ENCODE data around the gene RASSF7.
"Not testable (repeated sequence)": the region's sequence is repeated elsewhere in the genome, so short reads cannot be mapped to it uniquely, and the experiment has no call there.

Gene RASSF7, protein sequence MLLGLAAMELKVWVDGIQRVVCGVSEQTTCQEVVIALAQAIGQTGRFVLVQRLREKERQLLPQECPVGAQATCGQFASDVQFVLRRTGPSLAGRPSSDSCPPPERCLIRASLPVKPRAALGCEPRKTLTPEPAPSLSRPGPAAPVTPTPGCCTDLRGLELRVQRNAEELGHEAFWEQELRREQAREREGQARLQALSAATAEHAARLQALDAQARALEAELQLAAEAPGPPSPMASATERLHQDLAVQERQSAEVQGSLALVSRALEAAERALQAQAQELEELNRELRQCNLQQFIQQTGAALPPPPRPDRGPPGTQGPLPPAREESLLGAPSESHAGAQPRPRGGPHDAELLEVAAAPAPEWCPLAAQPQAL

DNA sequence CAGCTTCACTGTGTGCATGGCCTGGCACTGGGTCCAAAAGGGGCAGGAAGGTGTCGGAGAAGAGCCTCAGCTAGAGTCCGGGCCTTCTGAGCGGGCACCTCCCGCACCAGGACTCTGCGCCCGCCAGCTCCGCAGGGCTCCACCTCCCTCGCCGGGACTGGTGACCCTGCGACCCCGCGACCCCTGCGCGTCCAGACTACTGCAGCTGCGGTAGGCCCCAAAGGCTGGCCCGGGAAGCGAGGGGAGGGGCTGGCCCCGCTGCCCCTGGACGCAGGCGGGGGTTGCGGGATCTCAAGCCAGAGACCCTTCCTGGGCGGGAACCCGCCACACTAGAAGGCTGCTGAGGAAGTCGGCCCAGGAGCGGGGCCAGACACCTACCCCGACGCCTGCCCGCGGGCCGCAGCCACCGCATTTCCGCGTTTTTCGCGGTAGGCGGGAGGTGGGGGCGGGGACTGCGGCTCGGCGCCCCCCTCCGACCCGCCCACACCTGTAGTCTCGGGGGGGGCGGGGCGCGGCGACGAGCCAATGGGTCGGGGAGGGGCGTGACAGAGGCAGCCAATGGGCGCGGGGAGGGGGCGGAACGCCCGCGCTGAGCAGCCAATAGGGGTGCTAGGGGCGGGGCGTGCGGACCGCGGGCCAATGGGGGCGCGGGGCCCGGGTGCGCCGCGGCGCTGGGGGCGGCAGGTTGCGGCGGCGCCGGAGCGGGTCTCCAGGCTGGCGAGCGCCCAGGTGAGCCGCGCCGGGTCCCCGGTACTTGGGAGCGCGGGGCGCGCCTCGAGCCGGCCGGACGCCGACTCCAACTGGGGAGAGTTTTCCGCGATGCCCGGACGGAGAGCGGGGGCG, at the start of gene RASSF7, which contains the start of gene LMNTD2:
RASSF7 (plus strand) TSS at position 666 of the 843 bp plus-strand sequence. CDS start 799 bp downstream, outside the sequence.
LMNTD2 (minus strand) TSS at position 434 of the 843 bp plus-strand sequence; CDS start at position 412, 22 bp downstream.
- DNase-seq = peak; percentile 93

DNA sequence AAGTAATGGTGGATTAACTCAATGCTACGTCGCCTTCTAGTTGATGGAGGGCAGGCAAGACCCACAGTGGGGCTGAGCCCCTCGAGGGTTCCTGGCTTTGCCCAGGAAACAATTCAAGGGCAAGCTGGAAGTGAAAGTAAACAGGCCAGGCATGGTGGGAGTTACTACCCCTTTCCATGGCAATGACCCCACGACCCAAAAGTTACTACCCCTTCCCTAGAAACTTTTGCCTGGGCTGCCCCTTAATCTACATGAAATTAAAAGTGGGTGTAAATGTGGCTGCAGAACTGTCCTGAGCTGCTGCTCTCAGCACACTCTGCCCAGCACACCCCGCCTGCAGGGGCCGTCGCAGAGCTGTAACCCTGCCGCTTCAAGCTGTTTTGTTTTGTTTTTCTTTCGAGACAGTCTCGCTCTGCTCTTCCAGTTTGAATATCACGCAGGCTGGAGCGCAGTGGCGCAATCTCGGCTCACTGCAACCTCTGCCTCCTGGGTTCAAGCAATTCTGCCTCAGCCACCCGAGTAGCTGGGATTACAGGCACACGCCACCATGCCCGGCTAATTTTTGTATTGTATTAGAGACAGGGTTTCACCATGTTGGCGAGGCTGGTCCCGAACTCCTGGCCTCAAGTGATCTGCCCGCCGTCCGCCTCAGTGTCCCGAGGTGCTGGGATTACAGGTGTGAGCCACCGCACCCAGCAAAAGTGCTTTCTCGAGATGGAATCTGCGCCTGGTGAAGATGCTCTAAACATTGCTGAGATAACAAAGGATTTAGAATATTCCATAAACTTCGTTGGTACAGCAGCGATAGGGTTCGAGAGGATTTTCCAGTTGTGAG, 47.8 kb upstream of the RASSF7 start:
- no peak for DNase-seq

DNA sequence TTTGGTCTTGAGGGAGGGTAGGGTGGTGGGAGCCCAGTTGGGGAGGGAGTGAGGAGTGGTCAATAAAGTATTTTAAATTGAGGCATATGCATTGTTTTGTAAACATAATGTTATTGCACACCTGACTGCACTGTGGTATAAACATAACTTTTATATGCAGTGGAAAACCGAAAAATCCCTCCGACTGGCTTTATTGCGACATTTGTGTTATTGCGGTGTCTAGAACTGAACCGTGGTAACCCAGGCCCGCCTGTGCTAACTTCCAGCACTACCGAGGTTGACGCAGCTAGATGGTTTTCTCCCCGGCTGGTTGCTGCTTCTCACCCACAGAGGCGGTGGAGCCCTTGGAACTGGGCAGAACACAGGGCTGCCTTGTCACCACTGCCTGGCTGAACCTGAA, 46.2 kb upstream of the RASSF7 start:
- no peak for DNase-seq

DNA sequence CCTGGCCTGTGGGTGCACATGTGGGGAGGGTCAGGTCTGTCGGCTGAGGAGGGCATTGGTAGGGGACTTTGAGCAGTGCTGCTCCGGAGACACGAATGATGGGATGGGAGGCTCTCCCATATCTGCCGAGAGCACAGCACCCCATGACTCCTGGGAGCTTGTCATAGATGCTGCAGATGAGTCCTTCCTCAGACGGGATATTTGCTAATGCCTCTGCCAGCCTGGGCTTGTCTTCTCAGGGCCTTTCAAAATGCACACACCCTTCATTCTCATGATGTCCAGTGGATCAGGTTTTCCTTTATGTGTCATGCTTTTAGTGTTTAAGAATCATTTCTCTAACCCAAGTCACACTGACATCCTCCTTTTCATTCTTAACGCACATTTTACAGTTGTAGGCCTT, 45.6 kb upstream of the RASSF7 start:
- DNase-seq = no peak

DNA sequence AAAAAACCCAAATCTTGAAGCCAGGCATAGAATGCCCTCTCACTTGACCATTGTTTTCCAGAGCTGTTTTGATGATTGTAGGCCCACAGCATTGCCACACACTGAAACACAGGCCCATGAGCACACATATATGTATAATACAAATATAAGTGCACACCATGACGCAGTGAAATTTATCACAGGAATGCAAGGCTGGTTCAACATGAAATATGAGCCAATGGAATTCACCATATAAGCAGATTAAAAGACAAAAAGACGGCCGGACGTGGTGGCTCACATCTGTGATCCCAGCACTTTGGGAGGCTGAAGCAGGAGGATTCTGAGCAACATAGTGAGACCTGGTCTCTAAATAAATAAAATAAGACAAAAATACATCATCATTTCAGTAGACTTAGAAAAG, 44.4 kb upstream of the RASSF7 start:
- DNase-seq = no peak

DNA sequence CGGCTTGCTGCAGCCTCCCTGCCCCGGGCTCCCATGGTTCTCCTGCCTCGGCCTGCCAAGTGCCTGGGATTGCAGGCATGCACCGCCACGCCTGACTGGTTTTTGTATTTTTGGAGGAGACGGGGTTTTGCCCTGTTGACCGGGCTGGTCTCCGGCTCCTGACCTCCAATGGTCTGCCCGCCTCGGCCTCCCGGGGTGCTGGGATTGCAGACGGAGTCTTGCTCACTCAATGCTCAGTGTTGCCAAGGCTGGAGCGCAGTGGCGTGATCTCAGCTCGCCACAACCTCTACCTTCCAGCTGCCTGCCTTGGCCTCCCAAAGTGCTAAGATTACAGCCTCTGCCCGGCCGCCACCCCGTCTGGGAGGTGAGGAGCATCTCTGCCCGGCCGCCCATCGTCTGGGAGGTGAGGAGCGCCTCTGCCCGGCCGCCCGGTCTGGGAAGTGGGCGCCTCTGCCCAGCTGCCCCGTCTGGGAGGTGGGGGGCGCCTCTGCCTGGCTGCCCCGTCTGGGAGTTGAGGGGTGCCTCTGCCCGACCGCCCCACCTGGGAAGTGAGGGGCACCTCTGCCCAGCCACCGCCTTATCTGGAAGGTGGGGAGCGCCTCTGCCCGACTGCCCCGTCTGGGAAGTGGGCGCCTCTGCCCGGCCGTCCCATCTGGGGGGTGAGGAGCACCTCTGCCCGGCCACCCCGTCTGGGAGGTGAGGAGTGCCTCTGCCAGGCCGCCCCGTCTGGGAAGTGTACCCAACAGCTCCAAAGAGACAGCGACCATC, 43.7 kb upstream of the RASSF7 start:
- DNase-seq = not testable (repeated sequence)

DNA sequence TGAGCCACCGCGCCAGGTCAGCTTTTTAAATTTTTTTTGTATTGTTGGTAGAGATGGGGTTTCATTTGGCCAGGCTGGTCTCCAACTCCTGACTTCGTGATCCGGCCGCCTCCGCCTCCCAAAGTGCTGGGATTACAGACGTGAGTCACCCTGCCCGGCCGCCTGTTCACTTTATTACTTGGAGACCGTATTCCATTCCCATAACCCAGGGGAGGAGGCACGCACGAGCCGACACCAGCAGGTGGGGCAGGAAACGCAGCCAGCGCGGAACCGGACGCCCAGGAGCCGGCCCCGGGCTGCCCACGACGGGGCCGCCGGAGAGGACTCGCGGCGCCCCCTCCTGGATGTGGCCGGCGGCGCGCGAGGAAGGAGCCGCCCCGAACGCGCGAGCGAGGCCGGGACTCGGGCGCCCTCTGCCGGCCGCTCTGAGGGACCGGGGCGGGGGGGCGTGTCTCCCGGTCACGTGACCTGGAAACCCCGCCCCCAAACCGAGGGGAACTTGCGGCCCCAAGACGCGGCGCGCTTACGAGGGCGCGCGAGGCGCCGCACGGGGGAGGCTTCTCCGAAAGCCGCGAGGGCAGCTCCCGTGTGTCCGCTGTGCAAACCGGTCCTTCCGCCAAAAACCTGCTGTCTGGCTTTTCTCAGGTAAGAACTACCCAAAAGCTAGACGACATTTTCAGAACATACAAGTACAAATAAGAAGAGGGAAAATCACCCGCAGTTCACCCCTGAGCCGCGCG, 42.1 kb upstream of the RASSF7 start:
- DNase-seq = peak; percentile 86

DNA sequence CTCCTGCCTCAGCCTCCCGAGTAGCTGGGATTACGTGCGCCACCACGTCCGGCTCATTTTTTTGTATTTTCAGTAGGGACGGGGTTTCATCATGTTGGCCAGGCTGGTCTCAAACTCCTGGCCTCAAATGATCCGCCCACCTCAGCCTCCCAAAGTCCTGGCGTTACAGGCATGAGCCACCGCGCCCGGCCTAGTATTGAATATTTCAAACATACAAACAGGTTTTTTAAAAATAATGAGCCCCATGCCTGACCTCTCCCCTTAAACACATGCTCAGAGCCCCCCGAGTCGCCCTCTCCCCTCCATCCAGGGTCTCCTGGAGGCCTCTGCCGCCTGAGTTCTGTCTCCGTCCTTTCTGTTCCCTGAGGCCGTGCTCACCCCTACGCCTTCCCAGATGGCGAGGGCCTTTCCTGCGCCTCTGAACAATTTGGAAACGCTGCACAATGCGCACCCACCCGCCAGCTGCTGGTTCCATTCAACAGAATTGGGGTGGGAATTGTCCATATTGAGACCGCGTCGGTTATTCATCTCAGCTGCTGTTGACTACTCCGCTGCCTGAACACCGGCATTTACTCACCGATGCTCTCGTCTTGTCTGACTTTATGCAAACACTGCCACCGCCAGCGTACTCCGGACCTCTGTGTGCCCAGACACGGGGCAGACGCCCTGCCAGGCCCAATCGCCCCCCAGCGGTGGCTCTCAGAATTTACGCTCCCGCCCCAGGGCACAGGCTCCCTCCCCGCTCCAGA, 40.2 kb upstream of the RASSF7 start:
- no peak for DNase-seq

DNA sequence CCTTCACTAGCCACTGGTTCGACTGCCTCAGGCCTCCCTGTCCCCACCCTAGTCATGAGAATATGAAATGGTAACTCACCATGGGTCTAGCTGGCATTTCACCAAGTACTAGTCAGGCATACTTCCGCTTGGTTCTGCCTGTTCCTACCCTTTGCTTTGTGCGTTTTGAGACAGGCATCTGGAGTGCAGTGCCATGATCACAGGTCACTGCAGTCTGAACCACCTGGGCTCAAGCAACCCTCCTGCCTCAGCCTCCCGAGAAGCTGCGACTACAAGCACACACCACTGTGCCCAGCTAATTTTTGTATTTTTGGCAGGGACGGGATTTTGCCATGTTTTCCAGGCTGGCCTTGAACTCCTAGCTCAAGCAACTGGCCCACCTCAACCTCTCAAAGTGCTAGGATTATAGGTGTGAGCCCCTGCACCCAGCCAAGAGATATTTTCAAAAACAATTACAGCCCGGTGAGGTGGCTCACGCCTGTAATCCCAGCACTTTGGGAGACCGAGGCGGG, 39.5 kb upstream of the RASSF7 start:
- no peak for DNase-seq

DNA sequence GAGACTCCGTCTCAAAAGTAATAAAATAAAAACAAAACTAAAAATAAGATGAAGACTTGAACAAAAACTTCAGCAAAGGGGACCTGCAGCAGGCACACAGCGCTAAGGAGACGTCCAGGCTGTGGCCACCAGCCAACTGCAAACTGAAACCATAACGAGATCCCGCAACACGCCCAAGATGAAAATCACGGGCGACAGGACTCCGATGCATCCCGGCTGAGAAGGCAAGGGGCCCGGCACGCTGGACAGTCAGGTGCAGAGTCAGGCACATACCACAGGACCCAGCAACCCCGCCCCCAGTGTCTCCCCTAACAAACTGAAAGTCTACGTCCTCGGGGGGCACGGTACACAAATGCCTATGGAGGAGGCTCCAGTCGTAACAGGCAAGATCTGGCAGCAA, 34.6 kb upstream of the RASSF7 start:
- no peak for DNase-seq

DNA sequence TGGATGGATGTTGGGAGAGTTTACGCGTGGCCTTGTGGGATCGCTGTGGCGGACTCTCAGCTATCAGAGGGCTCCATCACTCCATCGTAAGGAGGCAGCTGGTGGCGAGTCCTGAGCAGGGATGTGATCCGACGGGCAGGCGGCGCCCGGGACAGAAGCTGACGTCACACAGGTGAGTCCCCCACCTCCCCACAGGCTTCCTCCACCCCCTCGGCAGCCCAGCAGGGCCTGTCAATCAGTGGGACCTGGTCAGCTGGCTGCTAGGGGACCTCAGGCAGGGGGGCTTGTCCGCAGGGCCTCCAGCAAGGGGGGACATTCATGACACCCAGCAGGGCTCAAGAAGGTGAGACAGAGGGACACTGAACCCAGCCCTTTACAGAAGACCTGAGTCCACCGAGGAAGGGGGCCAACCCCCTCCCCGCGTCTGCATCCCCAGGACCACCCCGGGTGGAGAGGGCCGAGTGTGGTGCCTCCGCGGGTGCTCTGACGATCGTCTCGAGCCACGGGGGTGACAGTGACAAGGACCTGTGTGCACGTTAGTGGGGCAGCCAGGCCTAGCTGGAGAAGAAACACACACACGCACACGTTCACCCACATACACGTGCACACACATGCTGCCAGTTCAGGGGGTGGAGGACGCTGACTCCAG, 32.5 kb upstream of the RASSF7 start:
- no peak for DNase-seq

DNA sequence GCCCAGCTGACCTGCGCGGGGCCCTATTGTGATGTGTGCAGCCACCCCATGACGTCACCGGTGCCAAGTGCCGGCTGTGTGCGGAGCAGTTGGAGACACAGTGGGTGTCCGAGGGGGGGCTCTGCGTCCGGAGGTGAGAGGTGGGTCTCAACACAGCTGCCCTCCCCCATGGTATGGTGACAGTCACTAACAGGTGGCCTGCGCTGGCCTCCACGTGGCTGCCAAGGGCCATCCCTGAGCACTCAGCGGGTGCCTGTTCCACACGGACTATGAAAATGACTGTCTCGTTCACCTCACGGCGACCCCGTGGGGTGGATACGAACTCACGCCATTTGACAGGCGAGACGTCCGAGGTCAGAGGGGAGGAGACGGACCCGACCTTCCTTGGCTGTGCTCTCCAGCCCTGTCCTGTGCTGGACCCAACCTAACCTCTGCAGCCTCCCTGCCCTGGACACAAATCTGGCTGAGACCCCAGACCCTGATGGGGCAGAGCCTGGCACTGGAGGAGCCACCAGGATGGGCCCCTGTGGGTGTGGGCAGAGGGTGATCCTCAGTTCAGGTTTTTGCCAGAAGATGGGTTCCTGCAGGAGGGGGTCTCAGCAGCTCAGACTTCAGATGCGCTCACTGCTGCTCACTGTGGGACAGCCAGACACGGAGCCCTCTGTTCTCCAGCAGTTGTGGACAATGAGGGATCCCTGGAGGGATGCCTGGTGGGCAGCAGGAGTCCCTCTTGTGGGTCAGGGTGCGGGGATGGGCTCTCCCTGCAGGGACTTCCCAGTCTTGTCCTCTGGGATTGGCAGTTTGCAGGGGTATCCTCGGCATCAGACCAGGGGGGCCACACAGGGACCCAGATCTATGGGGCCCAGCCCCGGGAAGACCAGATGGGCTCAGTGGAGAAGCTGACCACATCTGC, 31.7 kb upstream of the RASSF7 start:
- DNase-seq = no peak

DNA sequence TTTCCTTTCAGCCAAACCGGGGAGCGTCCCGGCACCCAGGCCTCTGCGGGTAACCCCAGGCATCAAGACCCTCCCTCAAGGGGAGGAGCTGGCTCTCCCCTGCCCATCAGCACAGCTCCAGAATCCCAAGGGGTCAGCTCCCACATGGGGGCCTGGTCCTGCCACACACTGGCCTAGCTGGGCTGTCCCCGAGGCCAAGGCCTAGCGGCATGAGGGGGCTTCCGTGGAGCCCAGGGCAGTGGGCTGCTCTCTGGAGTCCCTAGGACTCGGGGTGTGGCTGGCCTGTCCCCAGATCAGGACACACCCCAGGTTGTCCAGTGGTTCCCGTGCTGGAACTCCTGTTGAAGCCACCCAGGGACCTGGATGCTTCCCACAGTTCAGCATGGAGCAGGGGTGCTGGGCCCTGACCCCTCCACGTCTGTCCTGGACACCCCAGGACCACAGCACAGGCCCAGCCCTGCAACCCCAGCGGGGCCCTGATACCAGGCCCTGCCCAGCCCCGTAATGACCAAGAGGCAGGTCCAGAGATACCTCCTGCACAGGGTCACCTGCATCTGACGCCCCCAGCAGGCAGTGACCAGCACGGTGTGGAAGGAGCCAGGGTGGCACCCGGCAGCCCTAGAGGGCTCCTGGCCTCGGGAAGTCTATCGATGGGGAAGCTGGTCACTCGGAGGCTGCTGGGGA, 30.9 kb upstream of the RASSF7 start:
- no peak for DNase-seq

DNA sequence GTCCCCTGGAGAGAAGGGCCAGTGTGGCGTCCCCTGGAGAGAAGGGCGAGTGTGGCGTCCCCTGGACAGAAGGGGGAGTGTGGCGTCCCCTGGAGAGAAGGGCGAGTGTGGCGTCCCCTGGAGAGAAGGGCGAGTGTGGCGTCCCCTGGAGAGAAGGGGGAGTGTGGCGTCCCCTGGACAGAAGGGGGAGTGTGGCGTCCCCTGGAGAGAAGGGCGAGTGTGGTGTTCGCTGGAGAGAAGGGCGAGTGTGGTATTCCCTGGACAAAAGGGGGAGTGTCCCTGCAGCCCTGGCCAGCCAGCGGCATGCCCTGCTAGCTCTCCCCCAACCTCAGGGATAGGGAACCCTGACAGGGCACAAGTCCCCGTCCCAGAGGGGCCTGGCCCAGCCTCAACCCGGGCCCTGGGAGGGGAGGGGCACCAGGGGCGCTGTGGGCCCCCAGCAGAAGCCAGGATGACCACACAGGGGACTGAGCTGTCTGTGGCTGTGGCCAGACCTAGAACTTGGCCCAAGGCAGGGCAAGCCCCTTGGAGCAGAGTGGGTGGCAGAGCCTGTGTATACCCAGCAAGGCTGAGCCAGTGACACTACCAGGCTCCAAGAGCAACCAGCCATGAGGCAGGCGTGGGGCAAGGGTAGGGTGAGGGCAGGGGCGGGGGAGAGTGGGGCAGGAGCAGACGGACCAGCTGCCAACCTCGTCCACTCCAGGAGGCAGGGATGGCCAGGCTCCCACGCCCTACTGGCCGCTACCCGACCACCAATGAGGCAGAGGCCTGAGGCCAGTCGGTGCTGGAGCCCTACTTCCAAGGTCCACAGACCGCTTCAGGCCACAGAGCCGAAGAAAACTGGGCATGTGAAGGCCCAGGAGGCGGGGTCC, 29.6 kb upstream of the RASSF7 start:
- DNase-seq = no peak

DNA sequence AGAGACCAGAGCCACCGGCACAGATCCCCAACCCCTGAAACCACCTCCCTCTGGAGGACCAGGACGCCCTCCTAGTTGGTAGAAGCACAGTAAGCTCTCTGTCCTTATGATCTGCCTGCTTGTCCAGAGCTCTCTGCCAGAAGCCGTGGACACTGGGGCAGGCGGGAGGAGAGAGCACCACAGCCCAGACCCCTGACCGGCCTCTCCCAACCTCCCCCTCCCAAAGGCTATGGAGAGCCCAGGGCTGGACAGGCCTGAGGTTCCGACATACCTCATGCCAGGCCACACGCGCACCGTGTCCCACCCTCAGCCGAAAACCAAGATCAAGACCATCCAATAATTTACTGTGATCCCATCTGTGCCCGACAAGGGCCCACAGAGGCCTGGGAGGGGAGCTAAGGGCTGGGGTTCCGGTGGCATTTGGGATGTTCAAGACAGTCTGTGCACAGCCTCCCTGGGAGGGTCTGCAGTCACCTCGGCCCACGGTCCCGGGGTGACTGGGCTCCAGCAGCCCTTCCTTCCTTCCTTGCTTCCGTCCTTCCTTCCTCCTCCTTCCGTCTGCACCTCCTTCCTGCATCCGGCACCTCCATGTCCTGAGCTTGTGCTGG, 28.7 kb upstream of the RASSF7 start:
- no peak for DNase-seq

DNA sequence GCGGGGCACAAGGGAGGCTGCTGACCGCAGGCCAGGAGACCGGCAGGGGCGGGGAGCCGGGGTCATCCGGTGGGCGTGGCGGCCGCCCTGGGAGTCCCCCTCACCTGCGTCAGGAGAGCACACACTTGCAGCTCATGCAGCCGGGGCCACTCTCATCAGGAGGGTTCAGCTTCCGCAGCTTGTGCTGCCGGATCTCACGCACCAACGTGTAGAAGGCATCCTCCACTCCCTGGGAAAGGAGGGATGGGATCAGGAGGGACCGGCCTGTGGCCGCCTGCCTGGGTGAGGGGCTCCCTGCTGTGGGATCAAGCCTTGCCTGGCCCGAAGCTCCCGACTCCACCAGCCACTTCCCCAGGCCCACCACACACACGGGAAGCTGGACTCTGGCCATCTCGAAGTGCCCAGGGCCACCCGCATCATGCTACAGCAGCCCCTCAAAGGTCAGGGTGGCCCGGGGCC, 28.2 kb upstream of the RASSF7 start:
- no peak for DNase-seq

Data from CD4-positive, alpha-beta T cell treated with Interleukin-15 for 1 hour (primary cell).